Measurements from ENCODE around the gene PRSS33. TPM values are rescaled to one million over a fixed set of nuclear protein-coding genes. Genes with fewer than 3 reads are reported as not detected.

The PRSS33 gene
- total RNA-seq, 1 donor = not detected

- TF ChIP-seq CTCF (IDR thresholded peaks at IDR 0.05; ENCODE audit: insufficient read depth, low read depth, low read length) = no peak
- H3K4me3 ChIP-seq (ENCODE audit: low read depth, low read length) = peak within 1 kb of the TSS; percentile 98
These were observed 10.0 kb downstream of the PRSS33 start, which contains the start of gene ELOB for GRCh38 chr16:2777231-2777902. Gene ELOB (minus strand): TSS chr16:2777280. CDS start chr16:2777239, 41 bp downstream.

GRCh38 chr16:2776500-2777139 lies 10.7 kb downstream of the PRSS33 start:
- DNase-seq (ENCODE audit: low read depth) = peak; percentile 29
- TF ChIP-seq CTCF (IDR thresholded peaks at IDR 0.05; ENCODE audit: insufficient read depth, low read depth, low read length) = no peak
- peak overlapping the region; percentile 88 for H3K4me3 ChIP-seq (ENCODE audit: low read depth, low read length)

More at GRCh38 chr16:2777231-2777902, 10.0 kb downstream of the PRSS33 start, which contains the start of gene ELOB:
- DNase-seq (ENCODE audit: low read depth) = peak; percentile 82

GRCh38 chr16:2775765-2776499 lies 11.4 kb downstream of the PRSS33 start:
- peak overlapping the region; percentile 88 for H3K4me3 ChIP-seq (ENCODE audit: low read depth, low read length)
- no peak for TF ChIP-seq CTCF (IDR thresholded peaks at IDR 0.05; ENCODE audit: insufficient read depth, low read depth, low read length)
- DNase-seq (ENCODE audit: low read depth) = no peak

GRCh38 chr16:2775131-2775716 lies 12.1 kb downstream of the PRSS33 start:
- no peak for TF ChIP-seq CTCF (IDR thresholded peaks at IDR 0.05; ENCODE audit: insufficient read depth, low read depth, low read length)
- H3K4me3 ChIP-seq (ENCODE audit: low read depth, low read length) = peak overlapping the region; percentile 88

GRCh38 chr16:2774161-2774891 lies 13.0 kb downstream of the PRSS33 start:
- no peak for DNase-seq (ENCODE audit: low read depth)
- no peak for TF ChIP-seq CTCF (IDR thresholded peaks at IDR 0.05; ENCODE audit: insufficient read depth, low read depth, low read length)

More at GRCh38 chr16:2775131-2775716, 12.1 kb downstream of the PRSS33 start:
- DNase-seq (ENCODE audit: low read depth) = no peak

More at GRCh38 chr16:2774161-2774891, 13.0 kb downstream of the PRSS33 start:
- H3K4me3 ChIP-seq (ENCODE audit: low read depth, low read length) = no peak overlapping the region
